Testis (tissue), 2 donors: Measurements from ENCODE around the gene PRKG1.

Experiments used
- POLR2A ChIP-seq: fragments of 450-650 bp; IDR thresholded peaks from one replicate; pipeline ENCODE4 v1.6.1; 2017; ENCODE audit warnings: antibody characterized with exemption, mild to moderate bottlenecking, moderate library complexity
- TF ChIP-seq, protein P1 (sequence below), 3 experiments: fragments of 450-650 bp in 2 of 3; fragments of 200-600 bp in 1 of 3; sonication (generic) in 1 of 3; IDR thresholded peaks; one replicate each; pipeline ENCODE4 v1.5.1; 2016 to 2019; ENCODE audit warnings: antibody characterized with exemption in 3 of 3, mild to moderate bottlenecking in 2 of 3, moderate library complexity in 1 of 3

DNA sequence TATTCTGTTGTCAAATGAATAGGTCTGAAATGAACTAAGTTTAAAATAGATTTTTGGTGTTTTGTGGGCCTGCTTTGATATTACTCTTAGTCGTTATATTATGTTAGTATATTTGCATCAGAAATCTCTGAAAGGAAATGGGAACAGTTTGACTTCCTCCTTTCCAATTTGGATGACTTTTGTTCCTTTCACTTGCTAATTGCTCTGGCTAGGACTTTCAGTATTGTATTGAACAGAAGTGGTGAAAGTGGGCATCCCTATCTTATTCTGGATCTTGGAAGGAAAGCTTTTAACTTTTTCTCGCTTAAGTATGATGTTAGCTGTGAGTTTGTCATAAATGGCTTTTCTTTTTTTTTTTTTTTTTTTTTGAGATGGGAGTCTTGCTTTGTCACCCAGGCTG is 966.2 kb downstream of the PRKG1 start:
- TF ChIP-seq POLR2A: no peak
- TF ChIP-seq, protein P1, sequence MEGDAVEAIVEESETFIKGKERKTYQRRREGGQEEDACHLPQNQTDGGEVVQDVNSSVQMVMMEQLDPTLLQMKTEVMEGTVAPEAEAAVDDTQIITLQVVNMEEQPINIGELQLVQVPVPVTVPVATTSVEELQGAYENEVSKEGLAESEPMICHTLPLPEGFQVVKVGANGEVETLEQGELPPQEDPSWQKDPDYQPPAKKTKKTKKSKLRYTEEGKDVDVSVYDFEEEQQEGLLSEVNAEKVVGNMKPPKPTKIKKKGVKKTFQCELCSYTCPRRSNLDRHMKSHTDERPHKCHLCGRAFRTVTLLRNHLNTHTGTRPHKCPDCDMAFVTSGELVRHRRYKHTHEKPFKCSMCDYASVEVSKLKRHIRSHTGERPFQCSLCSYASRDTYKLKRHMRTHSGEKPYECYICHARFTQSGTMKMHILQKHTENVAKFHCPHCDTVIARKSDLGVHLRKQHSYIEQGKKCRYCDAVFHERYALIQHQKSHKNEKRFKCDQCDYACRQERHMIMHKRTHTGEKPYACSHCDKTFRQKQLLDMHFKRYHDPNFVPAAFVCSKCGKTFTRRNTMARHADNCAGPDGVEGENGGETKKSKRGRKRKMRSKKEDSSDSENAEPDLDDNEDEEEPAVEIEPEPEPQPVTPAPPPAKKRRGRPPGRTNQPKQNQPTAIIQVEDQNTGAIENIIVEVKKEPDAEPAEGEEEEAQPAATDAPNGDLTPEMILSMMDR (IDR thresholded peaks at IDR 0.05): no peak
